HEK293 (cell line): ENCODE results near the gene FANCC.

Experiments
- GLIS2 ChIP-seq: fragments of 450-650 bp; formaldehyde crosslinking; IDR thresholded peaks from 2 replicates; pipeline ENCODE4 v1.5.1; 2016; ENCODE audit warnings: missing biosample characterization, missing genetic modification characterization
- HOXD13 ChIP-seq: sonication (generic); formaldehyde crosslinking; IDR thresholded peaks from 2 replicates; pipeline ENCODE4 v1.8.0; 2022; ENCODE audit warnings: missing genetic modification reagents, borderline replicate concordance
- KLF8 ChIP-seq: fragments of 450-650 bp; formaldehyde crosslinking; IDR thresholded peaks from 2 replicates; pipeline ENCODE4 v1.5.1; 2016; ENCODE audit warnings: missing biosample characterization, missing genetic modification characterization
- MEIS1 ChIP-seq: sonication (generic); formaldehyde crosslinking; IDR thresholded peaks from 2 replicates; pipeline ENCODE4 v1.8.1; 2022; ENCODE audit warnings: missing genetic modification reagents, mild to moderate bottlenecking, borderline replicate concordance
- MZF1 ChIP-seq: fragments of 450-650 bp; formaldehyde crosslinking; IDR thresholded peaks from 2 replicates; pipeline ENCODE4 v1.5.1; 2017; ENCODE audit warnings: missing biosample characterization, missing genetic modification characterization, borderline replicate concordance
- OVOL3 ChIP-seq: fragments of 450-650 bp; formaldehyde crosslinking; IDR thresholded peaks from 2 replicates; pipeline ENCODE4 v1.5.1; 2016; ENCODE audit warnings: missing biosample characterization, missing genetic modification characterization
- RBAK ChIP-seq: fragments of 450-650 bp; formaldehyde crosslinking; IDR thresholded peaks from 2 replicates; pipeline ENCODE4 v1.5.1; 2016; ENCODE audit warnings: missing biosample characterization, missing genetic modification characterization
- SCRT1 ChIP-seq: fragments of 450-650 bp; formaldehyde crosslinking; IDR thresholded peaks from 2 replicates; pipeline ENCODE4 v1.5.1; 2016; ENCODE audit warnings: missing biosample characterization, missing genetic modification characterization, borderline replicate concordance
- SETDB1 ChIP-seq: IDR thresholded peaks from one replicate; pipeline ENCODE4 v1.6.1; 2017; ENCODE audit warnings: mild to moderate bottlenecking, low read length, moderate library complexity, mixed read lengths; ENCODE audit not compliant: insufficient read length
- SP3 ChIP-seq: fragments of 450-650 bp; formaldehyde crosslinking; IDR thresholded peaks from 2 replicates; pipeline ENCODE4 v1.5.1; 2016; ENCODE audit warnings: missing biosample characterization, missing genetic modification characterization
- TRIM28 ChIP-seq: IDR thresholded peaks from 2 replicates; pipeline ENCODE4 v1.6.1; 2011; ENCODE audit warnings: low read length, control low read depth, borderline replicate concordance
- TSHZ1 ChIP-seq: fragments of 450-650 bp; formaldehyde crosslinking; IDR thresholded peaks from 2 replicates; pipeline ENCODE4 v1.5.1; 2016; ENCODE audit warnings: missing biosample characterization, missing genetic modification characterization, borderline replicate concordance
- WT1 ChIP-seq: fragments of 450-650 bp; formaldehyde crosslinking; IDR thresholded peaks from 2 replicates; pipeline ENCODE4 v1.5.1; 2016; ENCODE audit warnings: missing biosample characterization, missing genetic modification characterization
- ZBTB20 ChIP-seq: fragments of 450-650 bp; formaldehyde crosslinking; IDR thresholded peaks from 2 replicates; pipeline ENCODE4 v1.5.1; 2016; ENCODE audit warnings: missing biosample characterization, missing genetic modification characterization
- ZBTB48 ChIP-seq: fragments of 450-650 bp; formaldehyde crosslinking; IDR thresholded peaks from 2 replicates; pipeline ENCODE4 v1.5.1; 2016; ENCODE audit warnings: missing biosample characterization, missing genetic modification characterization
- ZBTB6 ChIP-seq: fragments of 450-650 bp; formaldehyde crosslinking; IDR thresholded peaks from 2 replicates; pipeline ENCODE4 v1.5.1; 2017; ENCODE audit warnings: missing biosample characterization, missing genetic modification characterization
- ZNF10 ChIP-seq: fragments of 450-650 bp; formaldehyde crosslinking; IDR thresholded peaks from 2 replicates; pipeline ENCODE4 v1.5.1; 2017; ENCODE audit warnings: missing biosample characterization, missing genetic modification characterization
- ZNF133 ChIP-seq: fragments of 450-650 bp; formaldehyde crosslinking; IDR thresholded peaks from 2 replicates; pipeline ENCODE4 v1.5.1; 2016; ENCODE audit warnings: missing biosample characterization, missing genetic modification characterization
- ZNF184 ChIP-seq: fragments of 450-650 bp; IDR thresholded peaks from 2 replicates; pipeline ENCODE4 v1.5.1; 2018; ENCODE audit warnings: missing biosample characterization, mild to moderate bottlenecking, missing genetic modification characterization
- ZNF214 ChIP-seq: fragments of 450-650 bp; formaldehyde crosslinking; IDR thresholded peaks from 2 replicates; pipeline ENCODE4 v1.5.1; 2017; ENCODE audit warnings: missing biosample characterization, mild to moderate bottlenecking, missing genetic modification characterization, borderline replicate concordance
- ZNF23 ChIP-seq: fragments of 450-650 bp; formaldehyde crosslinking; IDR thresholded peaks from 2 replicates; pipeline ENCODE4 v1.5.1; 2016; ENCODE audit warnings: missing biosample characterization, missing genetic modification characterization, borderline replicate concordance
- ZNF350 ChIP-seq: fragments of 450-650 bp; formaldehyde crosslinking; IDR thresholded peaks from 2 replicates; pipeline ENCODE4 v1.5.0; 2017; ENCODE audit warnings: missing biosample characterization, mild to moderate bottlenecking, missing genetic modification characterization
- ZNF37A ChIP-seq: fragments of 450-650 bp; IDR thresholded peaks from 2 replicates; pipeline ENCODE4 v1.5.1; 2018; ENCODE audit warnings: missing biosample characterization, missing genetic modification characterization
- ZNF391 ChIP-seq: fragments of 450-650 bp; formaldehyde crosslinking; IDR thresholded peaks from 2 replicates; pipeline ENCODE4 v1.5.1; 2016; ENCODE audit warnings: low read depth, missing biosample characterization, missing genetic modification characterization, borderline replicate concordance
- ZNF488 ChIP-seq: fragments of 450-650 bp; formaldehyde crosslinking; IDR thresholded peaks from 2 replicates; pipeline ENCODE4 v1.5.1; 2016; ENCODE audit warnings: missing biosample characterization, missing genetic modification characterization
- ZNF513 ChIP-seq: fragments of 450-650 bp; IDR thresholded peaks from 2 replicates; pipeline ENCODE4 v1.5.1; 2018; ENCODE audit warnings: missing biosample characterization, missing genetic modification characterization
- ZNF521 ChIP-seq: fragments of 450-650 bp; formaldehyde crosslinking; IDR thresholded peaks from 2 replicates; pipeline ENCODE4 v1.5.1; 2017; ENCODE audit warnings: missing biosample characterization, mild to moderate bottlenecking, missing genetic modification characterization
- ZNF529 ChIP-seq: fragments of 450-650 bp; formaldehyde crosslinking; IDR thresholded peaks from 2 replicates; pipeline ENCODE4 v1.5.1; 2017; ENCODE audit warnings: missing genetic modification characterization, missing biosample characterization; ENCODE audit not compliant: insufficient replicate concordance
- ZNF571 ChIP-seq: fragments of 450-650 bp; formaldehyde crosslinking; IDR thresholded peaks from 2 replicates; pipeline ENCODE4 v1.5.0; 2017; ENCODE audit warnings: missing biosample characterization, missing genetic modification characterization
- ZNF610 ChIP-seq: fragments of 450-650 bp; formaldehyde crosslinking; IDR thresholded peaks from 2 replicates; pipeline ENCODE4 v1.5.1; 2016; ENCODE audit warnings: missing biosample characterization, missing genetic modification characterization, borderline replicate concordance
- ZNF629 ChIP-seq: fragments of 450-650 bp; formaldehyde crosslinking; IDR thresholded peaks from 2 replicates; pipeline ENCODE4 v1.5.1; 2017; ENCODE audit warnings: missing biosample characterization, missing genetic modification characterization
- ZNF707 ChIP-seq: fragments of 450-650 bp; formaldehyde crosslinking; IDR thresholded peaks from 2 replicates; pipeline ENCODE4 v1.5.1; 2016; ENCODE audit warnings: missing biosample characterization, missing genetic modification characterization
- ZNF768 ChIP-seq: fragments of 450-650 bp; formaldehyde crosslinking; IDR thresholded peaks from 2 replicates; pipeline ENCODE4 v1.5.1; 2018; ENCODE audit warnings: missing biosample characterization, mild to moderate bottlenecking, missing genetic modification characterization
- ZSCAN30 ChIP-seq: fragments of 450-650 bp; IDR thresholded peaks from 2 replicates; pipeline ENCODE4 v1.5.1; 2018; ENCODE audit warnings: missing biosample characterization, mild to moderate bottlenecking, missing genetic modification characterization, moderate library complexity
- ZXDB ChIP-seq: fragments of 450-650 bp; formaldehyde crosslinking; IDR thresholded peaks from 2 replicates; pipeline ENCODE4 v1.5.1; 2016; ENCODE audit warnings: missing biosample characterization, missing genetic modification characterization

FANCC gene

GRCh38 chr9:95313010-95313498, 4.5 kb downstream of the FANCC start (continued):
- no peak for TF ChIP-seq ZNF214
- no peak for TF ChIP-seq ZNF629 (tag by site-specific recombination)
- TF ChIP-seq ZNF23 (tag by site-specific recombination): no peak
- TF ChIP-seq ZNF513 (tag by site-specific recombination): no peak
- TF ChIP-seq ZNF133 (tag by site-specific recombination): no peak
- TF ChIP-seq ZNF707 (tag by site-specific recombination): no peak
- TF ChIP-seq ZNF10 (tag by site-specific recombination): no peak
- no peak for TF ChIP-seq MZF1 (tag by site-specific recombination)
- TF ChIP-seq SETDB1: no peak
- no peak for TF ChIP-seq KLF8
- no peak for TF ChIP-seq RBAK (tag by site-specific recombination)
- no peak; the same call in 1 of the 2 replicates for TF ChIP-seq ZXDB (tag by site-specific recombination)
- no peak for TF ChIP-seq ZNF184 (tag by site-specific recombination)
- 0 out of 2 replicates have a peak, but pooled peaks have one; percentile 26 for TF ChIP-seq TRIM28
- TF ChIP-seq SCRT1 (tag by site-specific recombination): 0 out of 2 replicates have a peak, but pooled peaks have one; percentile 32
- TF ChIP-seq ZNF768 (tag by site-specific recombination): no peak
- TF ChIP-seq ZNF37A (tag by site-specific recombination): no peak
- TF ChIP-seq OVOL3 (tag by site-specific recombination): no peak
- peak; percentile 66 for TF ChIP-seq GLIS2 (tag by site-specific recombination)
- TF ChIP-seq HOXD13: no peak
- TF ChIP-seq ZNF521 (tag by site-specific recombination): no peak
- no peak for TF ChIP-seq ZNF350
- TF ChIP-seq ZNF391 (tag by site-specific recombination): no peak
- TF ChIP-seq ZNF571: no peak
- no peak for TF ChIP-seq ZSCAN30 (tag by site-specific recombination)
- TF ChIP-seq ZBTB20: peak; percentile 43; the same call in 1 of the 2 replicates
- TF ChIP-seq MEIS1 (CRISPR knock-in tag): no peak
- TF ChIP-seq ZNF488: no peak
- no peak for TF ChIP-seq TSHZ1 (tag by site-specific recombination)
- no peak for TF ChIP-seq ZNF529
- no peak for TF ChIP-seq ZNF610 (tag by site-specific recombination)
- peak; percentile 49 for TF ChIP-seq SP3
- TF ChIP-seq ZBTB6 (tag by site-specific recombination): peak; percentile 98
- TF ChIP-seq WT1 (tag by site-specific recombination): no peak
- no peak for TF ChIP-seq ZBTB48 (tag by site-specific recombination)
